Left renal pelvis (tissue), 4 donors: ENCODE results near the gene IL27RA. TPM values are rescaled to one million over a fixed set of nuclear protein-coding genes. Genes with fewer than 3 reads are reported as not detected.

Experiments used
- DNase-seq, 4 donors: peaks; one replicate each; pipeline ENCODE4 v3.0.0-alpha.2; 2013; ENCODE audit warnings: low read depth in 4 of 4, low spot score in 3 of 4
- polyA plus RNA-seq, 4 donors: library from polyadenylated mRNA; unstranded; fragments of 120-200 nt; gene quantifications; one replicate each; pipeline ENCODE4 v1.2.1, GENCODE V29; 2013; ENCODE audit not compliant: insufficient read length in 4 of 4

IL27RA gene
- polyA plus RNA-seq = 1 to 10 TPM; 3.8 to 7.8 (median 5.9) TPM

DNA sequence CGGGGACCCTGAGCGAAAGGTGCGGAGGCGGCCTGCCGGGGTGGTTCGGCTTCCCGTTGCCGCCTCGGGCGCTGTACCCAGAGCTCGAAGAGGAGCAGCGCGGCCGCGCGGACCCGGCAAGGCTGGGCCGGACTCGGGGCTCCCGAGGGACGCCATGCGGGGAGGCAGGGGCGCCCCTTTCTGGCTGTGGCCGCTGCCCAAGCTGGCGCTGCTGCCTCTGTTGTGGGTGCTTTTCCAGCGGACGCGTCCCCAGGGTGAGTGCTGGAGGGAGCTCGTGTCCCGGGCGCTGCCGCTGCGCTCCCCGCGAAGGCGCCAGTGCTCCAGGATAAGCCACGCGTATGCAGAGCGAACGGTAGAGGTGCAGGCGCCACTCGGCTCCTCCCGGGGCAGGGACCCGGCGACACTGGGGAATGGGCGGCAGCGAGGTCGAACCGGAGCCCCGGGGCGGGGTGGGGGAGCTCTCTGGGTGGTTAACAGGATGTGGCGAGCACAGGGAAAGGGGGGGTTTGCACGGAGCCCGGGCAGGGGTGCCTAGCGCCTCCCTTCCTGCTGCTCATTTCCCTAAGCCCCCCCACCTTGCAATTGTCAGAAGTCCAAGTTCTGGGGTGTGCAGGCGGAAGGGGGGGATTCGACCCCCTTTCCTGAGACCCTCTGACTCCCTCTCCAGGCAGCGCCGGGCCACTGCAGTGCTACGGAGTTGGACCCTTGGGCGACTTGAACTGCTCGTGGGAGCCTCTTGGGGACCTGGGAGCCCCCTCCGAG is at the start of gene IL27RA:
Gene IL27RA, plus strand, starts transcription at position 44 of the 762 bp plus-strand sequence. Its CDS starts 111 bp downstream, at position 155.
- peak in 2 of 4 donors; percentile 38 to 44 for DNase-seq

- no peak for DNase-seq
These were observed 49.5 kb upstream of the IL27RA start for GRCh38 chr19:13981988-13982501.

- DNase-seq = no peak
These were observed 48.8 kb upstream of the IL27RA start for GRCh38 chr19:13982773-13983172.

DNA sequence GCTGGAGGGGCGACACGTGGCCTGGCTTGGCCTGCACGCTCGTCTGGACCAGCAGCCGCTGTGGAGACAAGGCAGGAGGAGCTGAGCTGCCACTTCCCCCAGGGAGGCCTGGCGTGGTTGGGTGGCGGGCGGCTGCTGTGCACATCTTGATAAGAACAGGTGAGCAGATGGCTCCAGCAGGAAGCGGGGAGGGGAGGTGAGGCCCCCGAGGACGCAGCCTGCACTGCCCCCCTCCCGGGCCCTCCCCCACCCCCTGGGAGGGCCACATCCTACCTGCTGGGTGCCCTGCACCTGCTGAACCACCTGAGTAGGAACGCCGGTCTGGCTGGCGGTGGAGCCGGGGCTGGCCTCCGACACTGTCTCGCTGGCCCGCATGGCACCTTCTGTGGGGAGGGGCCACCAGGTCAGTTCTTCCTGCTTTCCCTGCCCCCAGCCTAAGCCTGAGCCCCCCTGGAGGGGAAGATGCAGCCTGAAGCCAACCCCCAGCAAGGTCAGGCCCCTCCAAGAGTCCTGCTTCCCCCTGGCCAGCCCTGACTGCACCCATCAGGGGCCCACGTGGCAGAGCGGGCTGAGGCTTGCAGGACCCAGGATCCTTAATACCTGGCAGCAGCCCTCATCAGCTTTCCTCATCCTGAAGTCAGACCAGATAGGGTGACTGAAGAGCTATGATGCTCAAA is 48.2 kb upstream of the IL27RA start:
- DNase-seq = no peak

DNA sequence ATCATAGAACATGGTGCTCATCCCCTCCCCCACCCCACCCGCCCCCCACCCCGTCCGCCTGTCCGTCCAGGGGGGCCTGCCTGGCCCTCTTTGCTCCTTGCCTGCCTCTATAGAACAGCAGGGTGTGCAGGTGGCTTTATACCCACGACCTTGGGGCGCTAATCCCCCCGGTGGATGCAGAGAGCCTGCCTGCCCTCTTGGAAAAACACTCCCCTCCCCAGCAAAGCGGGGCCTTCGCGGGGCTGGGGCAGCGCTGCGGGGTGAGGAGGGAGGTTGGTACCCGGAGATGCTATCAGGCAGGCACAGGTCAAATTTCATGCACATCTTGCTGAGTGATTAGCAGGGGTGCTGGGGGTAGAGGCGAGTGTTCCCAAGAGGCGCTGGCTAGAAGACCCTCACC is 47.4 kb upstream of the IL27RA start:
- DNase-seq = no peak

DNA sequence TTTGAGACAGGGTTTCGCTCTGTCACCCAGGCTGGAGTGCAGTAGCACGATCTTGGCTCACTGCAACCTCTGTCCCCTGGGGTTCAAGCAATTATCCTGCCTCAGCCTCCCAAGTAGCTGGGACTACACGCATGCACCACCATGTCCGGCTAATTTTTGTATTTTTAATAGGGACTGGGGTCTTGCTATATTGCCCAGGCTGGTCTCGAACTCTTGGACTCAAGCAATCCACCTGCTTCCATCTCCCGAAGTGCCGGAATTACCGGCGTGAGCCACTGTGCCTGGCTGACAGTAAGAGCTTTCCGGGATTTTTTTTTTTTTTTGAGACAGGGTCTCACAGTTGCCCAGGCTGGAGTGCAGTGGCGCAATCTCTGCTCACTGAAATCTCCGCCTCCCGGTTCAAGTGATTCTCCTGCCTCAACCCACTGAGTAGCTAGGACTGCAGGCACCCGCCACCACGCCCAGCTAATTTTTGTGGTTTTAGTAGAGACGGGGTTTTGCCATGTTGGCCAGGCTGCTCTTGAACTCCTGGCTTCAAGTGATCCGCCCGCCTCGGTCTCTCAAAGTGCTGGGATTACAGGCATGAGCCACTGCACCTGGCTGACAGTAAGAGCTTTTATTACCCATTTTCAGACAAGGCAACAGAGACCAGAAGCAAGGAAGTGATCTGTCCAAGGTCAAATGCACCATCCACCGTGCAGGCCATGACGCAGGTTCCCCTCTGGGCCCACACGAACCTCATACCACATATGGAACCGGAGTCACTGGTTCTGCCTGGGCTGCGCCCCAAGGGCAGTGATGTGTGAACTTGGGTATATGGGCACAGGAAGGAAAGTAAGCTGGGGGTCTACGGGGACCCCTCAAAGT is 46.5 kb upstream of the IL27RA start:
- no peak for DNase-seq

DNA sequence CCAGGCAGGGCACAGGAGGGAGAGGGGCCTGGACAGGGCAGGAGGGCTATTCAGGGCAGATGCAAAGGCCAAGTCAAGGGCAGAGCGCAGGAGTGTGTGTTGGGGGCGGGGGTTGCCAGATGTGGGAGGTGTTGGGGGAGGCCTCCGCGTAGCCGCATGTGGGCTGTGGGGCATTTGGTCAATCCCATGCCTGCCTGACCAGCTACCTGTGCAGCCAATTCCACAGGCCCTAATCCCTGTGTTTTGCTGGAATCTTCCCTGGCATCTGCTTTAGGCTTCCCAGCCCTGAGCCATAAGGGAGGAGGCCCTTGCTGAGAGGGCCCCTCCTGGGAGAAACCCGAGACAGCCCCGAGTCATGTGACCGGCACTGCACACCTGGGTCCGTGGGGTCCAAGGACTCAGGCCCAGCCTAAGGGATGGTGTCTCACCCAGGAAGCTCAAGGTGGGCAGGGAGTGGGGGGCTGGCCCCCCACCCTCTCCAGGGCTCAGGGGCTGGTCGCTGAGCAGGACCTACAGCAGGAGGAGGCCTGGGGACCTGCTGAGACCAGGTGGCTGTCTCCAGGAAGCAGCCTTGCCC is 45.7 kb upstream of the IL27RA start:
- DNase-seq = no peak

DNA sequence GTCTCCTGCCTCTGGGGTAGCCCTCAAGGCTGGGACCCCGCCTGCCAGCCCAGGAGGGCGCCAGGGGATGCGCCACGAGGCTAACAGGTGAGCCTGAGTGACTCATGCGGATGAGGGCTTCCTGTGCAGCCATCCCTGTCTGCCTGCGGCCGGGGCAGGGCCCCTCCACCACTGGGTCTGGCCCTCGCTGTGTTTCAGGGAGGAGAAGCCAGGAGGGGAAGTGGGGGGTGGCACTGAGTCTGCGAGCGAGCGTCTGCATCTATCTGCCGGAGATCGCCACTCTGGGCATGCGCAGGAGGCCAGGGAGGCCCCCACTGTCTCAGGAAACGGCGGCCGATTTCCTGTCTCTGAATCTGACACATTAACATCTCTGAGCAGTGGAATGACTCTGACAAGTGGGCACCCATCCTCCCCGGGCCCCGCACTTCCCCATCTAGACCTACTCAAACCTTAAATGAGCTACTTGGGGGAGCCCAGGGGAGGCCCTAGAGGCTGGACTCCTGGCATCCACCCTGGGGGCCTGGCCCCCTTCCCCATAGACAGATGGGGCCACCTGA is 45.1 kb upstream of the IL27RA start:
- DNase-seq = peak in 1 of 4 donors; percentile 53

DNA sequence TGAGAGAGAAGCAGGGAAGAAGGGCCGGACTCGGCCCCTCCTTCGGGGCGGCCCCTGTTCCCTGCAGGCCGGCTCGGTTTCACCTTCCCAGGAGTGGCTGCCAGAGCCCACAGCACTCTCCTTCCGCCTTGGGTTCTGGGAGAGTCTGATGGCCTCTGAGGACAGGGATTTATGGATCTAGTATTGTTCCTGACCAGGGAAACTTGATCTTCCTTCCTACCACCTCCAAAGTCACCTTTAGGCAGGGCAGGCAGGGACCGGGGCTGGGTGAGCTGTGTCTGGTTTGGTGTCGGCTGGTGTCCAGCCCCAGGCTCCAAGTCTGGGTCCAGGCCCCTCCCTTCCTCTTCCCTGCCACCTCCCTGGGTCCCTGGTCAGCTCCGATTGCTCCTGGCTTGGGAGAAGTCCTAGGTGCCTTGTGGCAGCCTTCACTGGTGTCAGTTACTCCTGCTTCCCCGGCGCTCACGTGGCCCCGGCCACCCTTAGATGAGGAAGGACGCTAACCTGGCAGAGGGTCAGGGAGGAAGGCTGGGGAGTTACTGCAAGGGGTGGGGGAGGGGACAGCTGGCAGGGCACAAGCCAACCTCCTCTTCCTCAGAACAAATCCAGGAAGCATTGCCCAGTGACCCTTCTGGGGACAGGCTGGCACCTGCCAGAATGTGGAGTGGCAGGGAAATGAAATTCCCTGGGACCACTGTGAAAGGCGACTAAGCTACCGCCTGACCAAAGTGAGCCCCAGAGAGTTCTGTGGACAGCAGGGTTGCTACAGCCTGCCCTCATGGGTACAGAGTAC is 44.3 kb upstream of the IL27RA start:
- DNase-seq = no peak

DNA sequence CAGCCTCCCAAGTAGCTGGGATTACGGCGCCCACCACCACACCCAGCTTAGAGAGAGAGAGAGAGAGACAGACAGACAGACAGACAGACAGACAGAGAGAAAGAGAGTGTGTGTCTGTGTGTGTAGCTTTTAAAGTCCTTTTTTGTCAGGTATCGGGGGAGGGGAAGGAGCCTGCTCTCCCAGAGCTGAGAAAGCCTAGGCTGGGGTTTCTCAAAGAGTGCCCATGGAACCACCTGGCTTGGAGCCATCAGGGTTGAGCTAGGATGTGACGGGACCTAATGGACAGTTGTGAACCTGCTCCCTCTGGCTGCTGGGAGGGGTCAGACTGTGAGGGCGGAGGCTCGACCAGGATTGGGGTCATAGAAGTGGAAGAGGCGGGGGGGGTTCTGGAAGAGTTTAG is 42.1 kb upstream of the IL27RA start:
- no peak for DNase-seq

DNA sequence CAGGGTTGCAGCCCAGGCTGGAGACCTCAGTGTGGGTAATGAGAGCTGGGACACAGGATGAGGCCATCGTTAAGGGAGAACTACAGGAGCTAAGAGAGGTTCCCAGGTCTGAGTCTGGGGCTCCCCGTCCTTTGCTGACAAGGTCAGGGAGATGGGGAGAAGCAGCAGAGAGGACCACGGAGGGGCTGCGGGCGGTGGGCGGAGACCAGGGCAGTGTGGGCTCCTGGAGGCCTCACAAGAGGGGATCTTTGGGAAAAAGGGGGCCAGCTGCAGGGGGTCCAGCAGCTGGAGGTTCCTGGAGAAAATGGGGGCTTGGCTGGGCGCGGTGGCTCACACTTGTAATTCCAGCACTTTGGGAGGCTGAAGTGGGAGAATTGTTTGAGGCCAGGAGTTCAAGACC is 41.5 kb upstream of the IL27RA start:
- no peak for DNase-seq

DNA sequence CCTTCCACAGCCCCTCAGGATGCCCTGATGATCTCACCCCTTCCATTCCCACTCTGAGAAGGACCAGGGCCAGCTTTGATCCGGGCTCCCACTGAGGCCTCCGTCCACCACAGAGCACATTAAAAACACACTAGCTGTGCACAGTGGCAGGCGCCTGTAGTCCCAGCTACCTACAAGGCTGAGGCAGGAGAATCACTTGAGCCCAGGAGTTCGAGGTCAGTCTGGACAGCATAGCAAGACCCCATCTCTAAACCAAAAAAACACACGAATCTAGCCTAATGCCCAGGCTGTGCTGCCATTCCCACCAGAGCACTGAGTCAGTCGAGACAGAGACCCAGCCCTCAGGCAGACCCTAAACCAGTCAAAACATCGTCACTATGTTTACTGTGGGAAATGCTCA is 39.5 kb upstream of the IL27RA start:
- no peak for DNase-seq

GRCh38 chr19:13993590-13994300 is 37.8 kb upstream of the IL27RA start:
- DNase-seq = no peak

DNA sequence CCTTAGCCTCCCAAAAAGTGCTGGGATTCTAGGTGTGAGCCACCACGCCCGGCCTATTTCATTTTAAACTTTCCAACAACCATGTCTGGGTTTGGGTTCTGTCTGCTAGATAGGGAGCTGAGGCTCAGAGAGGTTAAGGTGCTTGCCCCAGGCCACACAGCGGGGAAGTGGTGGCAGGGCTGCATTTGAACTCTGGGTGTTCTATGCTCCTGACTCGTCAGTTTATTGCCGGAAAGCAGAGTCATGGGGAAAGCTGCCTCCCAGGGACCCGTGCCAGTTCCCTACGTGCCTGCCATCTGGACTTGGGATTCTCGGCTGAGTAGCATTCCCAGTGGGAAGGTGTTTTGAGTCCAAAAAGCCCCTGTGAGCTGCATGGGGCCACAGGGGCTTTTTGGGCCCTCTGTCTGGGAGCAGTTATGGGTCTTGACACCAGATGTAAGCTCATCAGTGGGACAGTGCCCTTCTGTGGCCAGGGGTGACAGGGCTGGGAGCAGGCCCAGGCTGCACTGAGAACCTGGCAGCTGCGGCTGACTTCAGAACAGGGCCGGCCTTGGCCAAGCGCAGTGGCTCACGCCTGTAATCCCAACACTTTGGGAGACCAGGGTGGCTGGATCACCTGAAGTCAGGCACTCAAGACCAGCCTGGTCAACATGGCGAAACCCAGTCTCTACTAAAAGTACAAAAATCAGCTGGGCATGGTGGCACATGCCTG is 36.4 kb upstream of the IL27RA start:
- no peak for DNase-seq

GRCh38 chr19:13995878-13996765 is 35.4 kb upstream of the IL27RA start:
- DNase-seq = no peak

- no peak for DNase-seq
These were observed 34.5 kb upstream of the IL27RA start for GRCh38 chr19:13996928-13997630.

DNA sequence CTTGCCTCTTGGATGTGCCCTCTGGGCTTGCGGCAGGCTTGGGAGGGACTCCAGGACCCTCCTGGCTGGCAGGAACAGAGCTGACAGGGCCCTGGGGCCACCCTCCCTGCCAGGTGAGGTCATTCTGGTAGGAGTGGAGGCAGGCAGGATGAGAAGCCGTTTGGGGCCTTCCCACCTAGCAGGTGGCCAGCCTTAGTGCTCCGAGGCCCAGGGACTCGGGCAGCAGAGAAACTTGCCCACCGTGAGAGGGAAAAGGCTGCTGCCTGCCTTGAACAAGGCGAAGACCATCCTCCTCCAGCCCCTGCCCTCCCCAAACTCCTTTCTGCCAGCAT is 34.0 kb upstream of the IL27RA start:
- DNase-seq = no peak
